K562 (cell line): ENCODE results near the gene SULT1A3. TPM values are rescaled to one million over a fixed set of nuclear protein-coding genes. Genes with fewer than 3 reads are reported as not detected.
A peak's percentile ranks its signal among the peaks of the same experiment; 100 is the strongest.

ENCODE experiments used
- ELF2 ChIP-seq: fragments of 250-450 bp; sonication (Bioruptor Pico); IDR thresholded peaks from 2 replicates; pipeline ENCODE4 v1.5.0; 2021; ENCODE audit warnings: mild to moderate bottlenecking
- HMG20B ChIP-seq: fragments of 250-450 bp; sonication (Bioruptor Pico); IDR thresholded peaks from 2 replicates; pipeline ENCODE4 v1.5.0; 2021; ENCODE audit warnings: mild to moderate bottlenecking
- JUN ChIP-seq, 2 experiments: sonication (generic) in 1 of 2; formaldehyde crosslinking in 1 of 2; IDR thresholded peaks; 2 replicates each; pipeline versions ENCODE4 v1.6.1 to v1.8.0; 2012 to 2022; ENCODE audit warnings: borderline replicate concordance in 2 of 2, mild to moderate bottlenecking in 2 of 2, improper control_type of control experiment in 1 of 2, low read depth in 1 of 2, low read length in 1 of 2, missing genetic modification reagents in 1 of 2
- NFE2 ChIP-seq: IDR thresholded peaks from 2 replicates; pipeline ENCODE4 v1.6.1; 2014; ENCODE audit warnings: antibody characterized with exemption, low read depth
- NR2F6 ChIP-seq: fragments of 450-650 bp; formaldehyde crosslinking; IDR thresholded peaks from 2 replicates; pipeline ENCODE4 v1.4.0; 2020; ENCODE audit warnings: mild to moderate bottlenecking
- POLR2H ChIP-seq: IDR thresholded peaks from 2 replicates; pipeline ENCODE4 v1.6.1; 2016; ENCODE audit warnings: missing genetic modification characterization, low read depth, mild to moderate bottlenecking, control low read depth, missing compliant biosample characterization, moderate library complexity
- RCOR1 ChIP-seq, 2 experiments: IDR thresholded peaks; 2 replicates each; pipeline ENCODE4 v1.6.1; 2012; ENCODE audit warnings: low read depth in 2 of 2, low read length in 2 of 2, borderline replicate concordance in 1 of 2, improper control_type of control experiment in 1 of 2
- SREBF2 ChIP-seq: sonication (generic); formaldehyde crosslinking; IDR thresholded peaks from 2 replicates; pipeline ENCODE4 v1.4.0; 2020; ENCODE audit warnings: mild to moderate bottlenecking, missing genetic modification reagents
- ZNF408 ChIP-seq: fragments of 250-450 bp; sonication (Bioruptor Pico); IDR thresholded peaks from 2 replicates; pipeline ENCODE4 v1.4.0; 2020; ENCODE audit warnings: low read depth, mild to moderate bottlenecking, moderate library complexity
- ZSCAN32 ChIP-seq: fragments of 450-650 bp; formaldehyde crosslinking; IDR thresholded peaks from 2 replicates; pipeline ENCODE4 v1.4.0; 2020; ENCODE audit warnings: mild to moderate bottlenecking, moderate library complexity
- polyA plus RNA-seq, 8 experiments: library from polyadenylated mRNA; depleted of rRNA in 4 of 8; stranded (reverse) in 5 of 8; unstranded in 3 of 8; fragments of >200 nt; fragmentation: Nextera tagmentation in 2 of 8; fragmentation: Illumina TruSeq in 1 of 8; extraction: Ambion mirVana in 2 of 8; extraction: Trizol in 1 of 8; gene quantifications; 2 replicates each; pipeline versions ENCODE4 v1.2.1 to v1.2.3, GENCODE V29; 2011 to 2014; ENCODE audit warnings: inconsistent platforms in 1 of 8, missing spikeins in 1 of 8
- total RNA-seq, 7 experiments: library from RNA; depleted of rRNA in 6 of 7; stranded (reverse); fragments of >200 nt in 6 of 7; fragmentation: Illumina TruSeq in 2 of 7; extraction: Trizol in 2 of 7; gene quantifications; 2 replicates each; pipeline versions ENCODE4 v1.2.1 to v1.2.3, GENCODE V29; 2011 to 2021; ENCODE audit warnings: low replicate concordance in 1 of 7
- TF ChIP-seq, protein P1 (sequence below), 2 experiments: IDR thresholded peaks; 2 replicates each; pipeline ENCODE4 v1.6.1; 2011; ENCODE audit warnings: borderline replicate concordance in 1 of 2, control low read depth in 1 of 2, low read depth in 1 of 2, low read length in 1 of 2, mild to moderate bottlenecking in 1 of 2, mixed read lengths in 1 of 2, moderate library complexity in 1 of 2; ENCODE audit not compliant: insufficient read depth in 1 of 2, insufficient read length in 1 of 2, poor library complexity in 1 of 2, severe bottlenecking in 1 of 2; ENCODE audit errors: extremely low read depth in 1 of 2
- TF ChIP-seq, protein P2 (sequence below): sonication (generic); formaldehyde crosslinking; IDR thresholded peaks from 2 replicates; pipeline ENCODE4 v1.8.0; 2022; ENCODE audit warnings: mild to moderate bottlenecking, missing genetic modification reagents
- TF ChIP-seq, protein P3 (sequence below): fragments of 250-450 bp; sonication (Bioruptor Pico); IDR thresholded peaks from 2 replicates; pipeline ENCODE4 v1.4.0; 2020; ENCODE audit warnings: mild to moderate bottlenecking
- TF ChIP-seq, protein P4 (sequence below): fragments of 250-450 bp; sonication (Bioruptor Pico); IDR thresholded peaks from 2 replicates; pipeline ENCODE4 v1.4.0; 2020; ENCODE audit warnings: mild to moderate bottlenecking, moderate library complexity

SULT1A3 gene
- total and polyA plus RNA-seq, 9 of the 15 experiments (the other 6 are each of a cell fraction or from before 2014, with no cell fraction given): 2.4 to 18.0 (median 7.3) TPM

DNA sequence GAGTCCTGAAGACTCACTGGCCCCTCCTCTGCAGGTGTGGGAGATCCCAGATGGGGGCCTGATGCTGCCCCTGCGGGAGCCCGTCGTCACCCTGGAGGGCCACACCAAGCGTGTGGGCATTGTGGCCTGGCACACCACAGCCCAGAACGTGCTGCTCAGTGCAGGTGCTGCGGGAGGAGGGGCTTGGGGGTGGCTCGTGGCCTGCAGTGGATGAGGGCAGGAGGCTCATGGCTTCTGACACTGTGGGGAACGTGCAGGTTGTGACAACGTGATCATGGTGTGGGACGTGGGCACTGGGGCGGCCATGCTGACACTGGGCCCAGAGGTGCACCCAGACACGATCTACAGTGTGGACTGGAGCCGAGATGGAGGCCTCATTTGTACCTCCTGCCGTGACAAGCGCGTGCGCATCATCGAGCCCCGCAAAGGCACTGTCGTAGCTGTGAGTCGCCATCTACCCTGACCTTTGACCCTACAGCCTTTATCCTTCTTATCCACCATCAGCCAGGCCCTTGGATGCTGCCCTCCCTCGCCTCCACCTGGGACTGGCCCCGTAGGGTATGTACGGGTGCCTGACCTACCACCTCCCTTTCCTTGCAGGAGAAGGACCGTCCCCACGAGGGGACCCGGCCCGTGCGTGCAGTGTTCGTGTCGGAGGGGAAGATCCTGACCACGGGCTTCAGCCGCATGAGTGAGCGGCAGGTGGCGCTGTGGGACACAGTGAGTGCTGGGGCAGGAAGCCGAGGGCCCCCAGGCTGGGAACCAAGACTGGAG lies 12.1 kb upstream of the SULT1A3 start (continued):
- TF ChIP-seq ELF2 (CRISPR knock-in tag) (0 out of 2 replicates have a peak, but pooled peaks have one; percentile 13), JUN (IDR thresholded peaks at IDR 0.05; ENCODE audit: borderline replicate concordance, low read depth, low read length) (peak; percentile 29; the same call in 1 of the 2 replicates), JUN (CRISPR knock-in tag; IDR thresholded peaks at IDR 0.05; ENCODE audit: borderline replicate concordance) (no peak), POLR2H (tag) (no peak), HMG20B (CRISPR knock-in tag) (no peak), RCOR1 (IDR thresholded peaks at IDR 0.05; ENCODE audit: borderline replicate concordance in 1 of 2, low read depth in 2 of 2, low read length in 2 of 2) (peak in 1 of 2 experiments; percentile 81; a peak in 2 of 4 replicates), NR2F6 (CRISPR knock-in tag) (peak; percentile 83; the same call in 1 of the 2 replicates), SREBF2 (no peak), ZSCAN32 (CRISPR knock-in tag) (no peak), NFE2 (no peak), ZNF408 (no peak)
- TF ChIP-seq, protein P1, sequence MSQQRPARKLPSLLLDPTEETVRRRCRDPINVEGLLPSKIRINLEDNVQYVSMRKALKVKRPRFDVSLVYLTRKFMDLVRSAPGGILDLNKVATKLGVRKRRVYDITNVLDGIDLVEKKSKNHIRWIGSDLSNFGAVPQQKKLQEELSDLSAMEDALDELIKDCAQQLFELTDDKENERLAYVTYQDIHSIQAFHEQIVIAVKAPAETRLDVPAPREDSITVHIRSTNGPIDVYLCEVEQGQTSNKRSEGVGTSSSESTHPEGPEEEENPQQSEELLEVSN (IDR thresholded peaks at IDR 0.05; ENCODE audit: borderline replicate concordance in 1 of 2, extremely low read depth in 1 of 2, insufficient read depth in 1 of 2, insufficient read length in 1 of 2, low read depth in 1 of 2, low read length in 1 of 2, poor library complexity in 1 of 2, severe bottlenecking in 1 of 2): no peak
- TF ChIP-seq, protein P2, sequence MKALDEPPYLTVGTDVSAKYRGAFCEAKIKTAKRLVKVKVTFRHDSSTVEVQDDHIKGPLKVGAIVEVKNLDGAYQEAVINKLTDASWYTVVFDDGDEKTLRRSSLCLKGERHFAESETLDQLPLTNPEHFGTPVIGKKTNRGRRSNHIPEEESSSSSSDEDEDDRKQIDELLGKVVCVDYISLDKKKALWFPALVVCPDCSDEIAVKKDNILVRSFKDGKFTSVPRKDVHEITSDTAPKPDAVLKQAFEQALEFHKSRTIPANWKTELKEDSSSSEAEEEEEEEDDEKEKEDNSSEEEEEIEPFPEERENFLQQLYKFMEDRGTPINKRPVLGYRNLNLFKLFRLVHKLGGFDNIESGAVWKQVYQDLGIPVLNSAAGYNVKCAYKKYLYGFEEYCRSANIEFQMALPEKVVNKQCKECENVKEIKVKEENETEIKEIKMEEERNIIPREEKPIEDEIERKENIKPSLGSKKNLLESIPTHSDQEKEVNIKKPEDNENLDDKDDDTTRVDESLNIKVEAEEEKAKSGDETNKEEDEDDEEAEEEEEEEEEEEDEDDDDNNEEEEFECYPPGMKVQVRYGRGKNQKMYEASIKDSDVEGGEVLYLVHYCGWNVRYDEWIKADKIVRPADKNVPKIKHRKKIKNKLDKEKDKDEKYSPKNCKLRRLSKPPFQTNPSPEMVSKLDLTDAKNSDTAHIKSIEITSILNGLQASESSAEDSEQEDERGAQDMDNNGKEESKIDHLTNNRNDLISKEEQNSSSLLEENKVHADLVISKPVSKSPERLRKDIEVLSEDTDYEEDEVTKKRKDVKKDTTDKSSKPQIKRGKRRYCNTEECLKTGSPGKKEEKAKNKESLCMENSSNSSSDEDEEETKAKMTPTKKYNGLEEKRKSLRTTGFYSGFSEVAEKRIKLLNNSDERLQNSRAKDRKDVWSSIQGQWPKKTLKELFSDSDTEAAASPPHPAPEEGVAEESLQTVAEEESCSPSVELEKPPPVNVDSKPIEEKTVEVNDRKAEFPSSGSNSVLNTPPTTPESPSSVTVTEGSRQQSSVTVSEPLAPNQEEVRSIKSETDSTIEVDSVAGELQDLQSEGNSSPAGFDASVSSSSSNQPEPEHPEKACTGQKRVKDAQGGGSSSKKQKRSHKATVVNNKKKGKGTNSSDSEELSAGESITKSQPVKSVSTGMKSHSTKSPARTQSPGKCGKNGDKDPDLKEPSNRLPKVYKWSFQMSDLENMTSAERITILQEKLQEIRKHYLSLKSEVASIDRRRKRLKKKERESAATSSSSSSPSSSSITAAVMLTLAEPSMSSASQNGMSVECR (CRISPR knock-in tag): no peak
- TF ChIP-seq, protein P3, sequence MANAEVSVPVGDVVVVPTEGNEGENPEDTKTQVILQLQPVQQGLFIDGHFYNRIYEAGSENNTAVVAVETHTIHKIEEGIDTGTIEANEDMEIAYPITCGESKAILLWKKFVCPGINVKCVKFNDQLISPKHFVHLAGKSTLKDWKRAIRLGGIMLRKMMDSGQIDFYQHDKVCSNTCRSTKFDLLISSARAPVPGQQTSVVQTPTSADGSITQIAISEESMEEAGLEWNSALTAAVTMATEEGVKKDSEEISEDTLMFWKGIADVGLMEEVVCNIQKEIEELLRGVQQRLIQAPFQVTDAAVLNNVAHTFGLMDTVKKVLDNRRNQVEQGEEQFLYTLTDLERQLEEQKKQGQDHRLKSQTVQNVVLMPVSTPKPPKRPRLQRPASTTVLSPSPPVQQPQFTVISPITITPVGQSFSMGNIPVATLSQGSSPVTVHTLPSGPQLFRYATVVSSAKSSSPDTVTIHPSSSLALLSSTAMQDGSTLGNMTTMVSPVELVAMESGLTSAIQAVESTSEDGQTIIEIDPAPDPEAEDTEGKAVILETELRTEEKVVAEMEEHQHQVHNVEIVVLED (CRISPR knock-in tag): no peak
- TF ChIP-seq, protein P4, sequence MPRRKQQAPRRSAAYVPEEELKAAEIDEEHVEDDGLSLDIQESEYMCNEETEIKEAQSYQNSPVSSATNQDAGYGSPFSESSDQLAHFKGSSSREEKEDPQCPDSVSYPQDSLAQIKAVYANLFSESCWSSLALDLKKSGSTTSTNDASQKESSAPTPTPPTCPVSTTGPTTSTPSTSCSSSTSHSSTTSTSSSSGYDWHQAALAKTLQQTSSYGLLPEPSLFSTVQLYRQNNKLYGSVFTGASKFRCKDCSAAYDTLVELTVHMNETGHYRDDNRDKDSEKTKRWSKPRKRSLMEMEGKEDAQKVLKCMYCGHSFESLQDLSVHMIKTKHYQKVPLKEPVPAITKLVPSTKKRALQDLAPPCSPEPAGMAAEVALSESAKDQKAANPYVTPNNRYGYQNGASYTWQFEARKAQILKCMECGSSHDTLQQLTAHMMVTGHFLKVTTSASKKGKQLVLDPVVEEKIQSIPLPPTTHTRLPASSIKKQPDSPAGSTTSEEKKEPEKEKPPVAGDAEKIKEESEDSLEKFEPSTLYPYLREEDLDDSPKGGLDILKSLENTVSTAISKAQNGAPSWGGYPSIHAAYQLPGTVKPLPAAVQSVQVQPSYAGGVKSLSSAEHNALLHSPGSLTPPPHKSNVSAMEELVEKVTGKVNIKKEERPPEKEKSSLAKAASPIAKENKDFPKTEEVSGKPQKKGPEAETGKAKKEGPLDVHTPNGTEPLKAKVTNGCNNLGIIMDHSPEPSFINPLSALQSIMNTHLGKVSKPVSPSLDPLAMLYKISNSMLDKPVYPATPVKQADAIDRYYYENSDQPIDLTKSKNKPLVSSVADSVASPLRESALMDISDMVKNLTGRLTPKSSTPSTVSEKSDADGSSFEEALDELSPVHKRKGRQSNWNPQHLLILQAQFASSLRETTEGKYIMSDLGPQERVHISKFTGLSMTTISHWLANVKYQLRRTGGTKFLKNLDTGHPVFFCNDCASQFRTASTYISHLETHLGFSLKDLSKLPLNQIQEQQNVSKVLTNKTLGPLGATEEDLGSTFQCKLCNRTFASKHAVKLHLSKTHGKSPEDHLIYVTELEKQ (CRISPR knock-in tag): no peak
